Stimulated activated CD8-positive, alpha-beta memory T cell treated with anti-CD3 and anti-CD28 coated beads, Interleukin-4, amount 100 ng/mL, for 24 hours (primary cell): ENCODE measurements around the gene CNTN4.
"Not testable (repeated sequence)": the region's sequence is repeated elsewhere in the genome, so short reads cannot be mapped to it uniquely, and the experiment has no call there.

Experiments used
- DNase-seq: peaks from one replicate; pipeline ENCODE4 v3.0.0-alpha.2; 2020; ENCODE audit warnings: low read depth

The CNTN4 gene

GRCh38 chr3:2916640-2917039 is 818.0 kb downstream of the CNTN4 start:
- DNase-seq = not testable (repeated sequence)

GRCh38 chr3:2920103-2920502 is 821.4 kb downstream of the CNTN4 start:
- no peak for DNase-seq

- DNase-seq = no peak
Measured at GRCh38 chr3:2921452-2921851, 822.8 kb downstream of the CNTN4 start.

- no peak for DNase-seq
Measured at GRCh38 chr3:2921903-2922302, 823.2 kb downstream of the CNTN4 start.

GRCh38 chr3:2923390-2923789 is 824.7 kb downstream of the CNTN4 start:
- no peak for DNase-seq

GRCh38 chr3:2927259-2927658 is 828.6 kb downstream of the CNTN4 start:
- DNase-seq = no peak

- DNase-seq = no peak
Measured at GRCh38 chr3:2929574-2929973, 830.9 kb downstream of the CNTN4 start.

GRCh38 chr3:2931265-2931664 is 832.6 kb downstream of the CNTN4 start:
- no peak for DNase-seq

GRCh38 chr3:2934541-2934940 is 835.9 kb downstream of the CNTN4 start:
- DNase-seq = no peak

GRCh38 chr3:2937055-2937454 is 838.4 kb downstream of the CNTN4 start:
- no peak for DNase-seq

GRCh38 chr3:2937592-2937991 is 838.9 kb downstream of the CNTN4 start:
- DNase-seq = no peak

- DNase-seq = no peak
Measured at GRCh38 chr3:2938711-2939110, 840.0 kb downstream of the CNTN4 start.

- no peak for DNase-seq
Measured at GRCh38 chr3:2940062-2940461, 841.4 kb downstream of the CNTN4 start.

GRCh38 chr3:2944628-2945027 is 846.0 kb downstream of the CNTN4 start:
- no peak for DNase-seq

- no peak for DNase-seq
Measured at GRCh38 chr3:2945121-2945520, 846.5 kb downstream of the CNTN4 start.

- no peak for DNase-seq
Measured at GRCh38 chr3:2947536-2947935, 848.9 kb downstream of the CNTN4 start.

GRCh38 chr3:2948882-2949281 is 850.2 kb downstream of the CNTN4 start:
- no peak for DNase-seq

GRCh38 chr3:2950159-2950558 is 851.5 kb downstream of the CNTN4 start:
- DNase-seq = no peak

GRCh38 chr3:2957115-2957514 is 858.4 kb downstream of the CNTN4 start:
- no peak for DNase-seq

- DNase-seq = no peak
Measured at GRCh38 chr3:2958551-2958950, 859.9 kb downstream of the CNTN4 start.

GRCh38 chr3:2961576-2961975 is 862.9 kb downstream of the CNTN4 start:
- DNase-seq = no peak

- no peak for DNase-seq
Measured at GRCh38 chr3:2967871-2968270, 869.2 kb downstream of the CNTN4 start.

GRCh38 chr3:2968475-2968874 is 869.8 kb downstream of the CNTN4 start:
- no peak for DNase-seq

- no peak for DNase-seq
Measured at GRCh38 chr3:2976212-2976611, 877.5 kb downstream of the CNTN4 start.

GRCh38 chr3:2976796-2977195 is 878.1 kb downstream of the CNTN4 start:
- DNase-seq = no peak
